IMR-90 (cell line): ENCODE data around the gene ESRRB.

Source experiments
- CEBPB ChIP-seq: IDR thresholded peaks from 2 replicates; pipeline ENCODE4 v1.6.1; 2012; ENCODE audit warnings: low read depth, low read length, improper control_type of control experiment
- CTCF ChIP-seq: conservative IDR thresholded peaks from 2 replicates; pipeline ENCODE4 v1.5.1; 2012; ENCODE audit warnings: mild to moderate bottlenecking, low read depth, low read length, improper control_type of control experiment
- POLR2A ChIP-seq: IDR thresholded peaks from 2 replicates; pipeline ENCODE4 v1.6.1; 2012; ENCODE audit warnings: mild to moderate bottlenecking, low read depth, low read length
- RFX5 ChIP-seq: IDR thresholded peaks from 2 replicates; pipeline ENCODE4 v1.8.0; 2012; ENCODE audit warnings: low read depth, mild to moderate bottlenecking, low read length, moderate library complexity
- SMC3 ChIP-seq: fragments of 150-350 bp; IDR thresholded peaks from 2 replicates; pipeline ENCODE4 v1.6.1; 2016; ENCODE audit warnings: low read depth, mild to moderate bottlenecking, antibody characterized with exemption, low read length, moderate library complexity

GRCh38 chr14:76489667-76490066 lies 113.7 kb downstream of the ESRRB start:
- TF ChIP-seq POLR2A = no peak
- no peak for TF ChIP-seq RFX5
- no peak for TF ChIP-seq CTCF
- TF ChIP-seq CEBPB = no peak
- TF ChIP-seq SMC3 = no peak
